ENCODE measurements around the gene FOLR3.
"Not testable (repeated sequence)": the region's sequence is repeated elsewhere in the genome, so short reads cannot be mapped to it uniquely, and the experiment has no call there.

FOLR3 gene

DNA sequence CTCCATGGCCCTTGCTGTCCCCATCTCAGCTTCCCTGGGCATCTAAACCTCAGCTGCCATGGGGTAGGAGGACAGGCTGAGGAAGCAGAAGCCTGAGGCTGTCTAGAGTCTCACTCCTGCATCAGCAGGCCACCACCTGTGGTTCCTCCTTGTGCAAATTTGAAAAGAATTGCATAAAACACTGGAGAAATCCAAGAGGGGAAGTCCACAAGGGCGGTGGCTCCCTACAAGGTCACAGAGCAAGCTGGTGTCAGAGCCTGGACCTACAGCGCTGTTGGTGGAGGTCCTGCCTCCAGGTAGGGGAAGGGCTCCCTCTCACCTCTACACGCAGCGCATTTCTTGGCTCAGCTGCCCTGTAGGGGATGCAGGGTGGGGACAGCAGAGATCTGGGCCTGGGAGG lies at the start of gene FOLR3:
Gene FOLR3, plus strand, starts transcription at position 253 of the 400 bp plus-strand sequence. CDS start 228 bp downstream, outside the sequence.
- DNase-seq, result not testable (repeated sequence)

DNA sequence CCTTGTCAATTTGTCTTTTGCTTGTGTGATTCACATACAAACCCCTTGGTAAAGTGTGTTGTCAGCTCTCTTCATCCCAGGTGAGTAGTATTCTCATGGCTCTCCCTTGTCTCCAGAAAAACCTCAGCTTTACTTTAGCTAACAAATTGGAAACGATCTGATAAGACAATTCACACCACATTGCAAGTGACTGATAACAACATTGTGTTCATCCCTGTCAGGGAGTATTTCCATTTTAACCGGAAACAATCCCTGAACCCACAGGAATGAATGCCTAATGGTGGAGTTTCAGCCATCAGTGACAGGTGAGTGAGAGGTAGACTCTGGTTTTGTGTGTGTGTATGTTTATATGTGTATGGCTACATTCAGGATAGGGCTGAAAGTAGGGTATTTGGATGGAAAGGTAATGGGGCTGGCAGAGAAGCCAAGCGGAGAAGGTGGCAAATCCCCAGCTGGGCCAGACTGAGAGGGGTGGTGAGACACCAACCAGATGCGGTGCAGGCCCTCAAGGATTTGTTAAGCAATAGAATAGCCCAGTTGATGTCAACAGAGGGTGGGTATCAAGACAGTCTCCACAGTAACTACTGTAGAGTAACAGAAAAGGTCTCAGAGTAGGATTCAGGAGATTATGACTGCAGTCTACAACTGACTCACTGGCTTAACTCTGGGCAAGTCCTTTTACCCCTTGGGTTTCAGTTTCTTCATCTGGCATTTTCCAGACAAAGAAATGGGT lies 47.3 kb upstream of the FOLR3 start:
- DNase-seq, result no peak

DNA sequence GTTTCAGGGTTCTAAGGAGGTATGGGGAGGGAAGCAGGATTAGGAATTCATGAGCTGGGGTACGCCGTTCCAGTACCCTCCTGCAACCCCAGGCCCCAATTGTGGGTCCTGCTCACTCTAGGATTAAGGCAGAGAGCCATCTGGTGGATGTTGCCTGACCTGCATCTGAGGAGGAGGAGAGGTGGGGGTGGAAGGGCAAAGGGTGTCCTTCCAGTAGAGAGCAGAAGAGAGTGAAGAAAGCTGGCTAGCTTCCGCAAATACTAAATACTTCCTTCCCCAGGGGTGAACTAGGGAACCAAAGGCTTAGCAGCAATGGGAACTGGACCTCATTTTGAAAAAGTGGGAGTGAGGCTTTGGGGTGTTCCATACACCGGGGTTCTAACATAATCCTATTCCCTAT lies 44.2 kb upstream of the FOLR3 start:
- peak; percentile 77 for DNase-seq

DNA sequence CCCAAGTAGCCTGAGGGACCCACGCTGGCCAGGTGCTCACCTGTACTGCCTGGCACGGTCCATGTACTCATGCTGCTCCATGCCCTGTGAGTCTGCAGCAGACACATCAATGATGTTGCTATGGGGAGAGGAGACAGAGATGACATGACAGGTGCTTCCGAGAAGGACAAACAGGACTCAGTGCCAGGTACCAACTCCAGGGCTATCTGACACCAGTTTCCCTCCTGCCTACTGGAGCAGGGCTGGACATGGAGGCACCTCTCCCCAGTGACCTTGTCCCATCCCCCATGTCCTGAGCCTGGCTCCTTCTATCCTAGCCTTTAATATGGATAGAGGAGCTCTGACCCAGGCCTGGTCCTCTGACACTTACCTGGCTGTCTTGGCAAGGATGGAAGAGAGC lies 36.8 kb upstream of the FOLR3 start:
- DNase-seq, result no peak

DNA sequence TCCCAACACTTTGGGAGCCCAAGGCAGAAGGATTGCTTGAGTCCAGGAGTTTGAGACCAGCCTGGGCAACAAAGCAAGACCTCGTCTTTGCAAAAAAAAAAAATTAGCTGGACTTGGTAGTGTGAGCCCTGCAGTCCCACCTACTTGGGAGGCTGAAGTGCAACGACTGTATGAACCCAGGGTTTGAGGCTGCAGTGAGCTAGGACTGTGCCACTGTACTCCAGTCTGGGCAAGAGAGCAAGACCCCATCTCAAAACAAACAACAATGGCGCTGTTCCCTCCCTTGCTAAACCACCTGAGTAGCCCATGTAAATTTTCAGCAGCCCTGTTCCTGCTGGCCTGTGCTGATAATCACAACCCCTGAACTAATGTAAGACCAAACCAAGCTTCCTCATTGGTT lies 35.5 kb upstream of the FOLR3 start:
- DNase-seq, result no peak

DNA sequence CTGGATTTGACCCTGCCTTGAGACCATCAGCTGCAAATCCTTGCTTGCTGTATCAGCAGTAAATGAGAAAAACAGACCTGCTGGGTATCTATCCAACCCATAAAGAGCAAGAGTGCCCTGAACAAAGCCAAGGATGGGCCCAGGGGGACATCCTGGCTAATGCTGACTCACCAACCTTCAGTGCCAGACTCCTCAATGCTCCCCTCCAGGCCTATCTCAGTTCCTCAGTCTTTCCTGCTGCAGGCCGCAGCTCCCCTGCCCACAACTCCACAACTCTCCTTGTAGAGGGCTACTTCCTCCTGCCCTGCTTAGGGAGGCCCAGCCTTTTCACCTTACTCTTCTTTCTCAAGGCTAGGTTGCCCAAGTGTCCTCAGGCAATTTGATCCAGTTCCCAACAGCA lies 35.1 kb upstream of the FOLR3 start:
- no peak for DNase-seq

DNA sequence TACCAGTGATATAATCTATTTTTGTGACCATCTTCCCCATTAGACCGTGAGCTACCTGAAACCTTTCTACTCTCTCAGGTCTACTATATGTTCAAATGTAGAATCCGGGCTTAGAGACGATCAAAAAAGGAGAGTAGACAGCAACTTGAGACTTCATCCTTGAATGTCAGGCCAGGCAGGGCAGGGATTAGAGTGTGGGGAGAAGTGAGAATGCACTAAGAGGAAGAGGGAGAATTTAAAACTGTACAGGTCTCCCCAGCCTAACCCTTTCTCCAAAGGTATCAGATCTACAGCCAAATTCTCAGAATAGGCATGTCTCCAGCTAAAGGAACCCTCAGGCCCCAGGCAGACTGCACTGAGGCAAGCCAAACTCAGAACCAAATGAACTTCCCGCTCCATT lies 33.4 kb upstream of the FOLR3 start:
- DNase-seq, result no peak

DNA sequence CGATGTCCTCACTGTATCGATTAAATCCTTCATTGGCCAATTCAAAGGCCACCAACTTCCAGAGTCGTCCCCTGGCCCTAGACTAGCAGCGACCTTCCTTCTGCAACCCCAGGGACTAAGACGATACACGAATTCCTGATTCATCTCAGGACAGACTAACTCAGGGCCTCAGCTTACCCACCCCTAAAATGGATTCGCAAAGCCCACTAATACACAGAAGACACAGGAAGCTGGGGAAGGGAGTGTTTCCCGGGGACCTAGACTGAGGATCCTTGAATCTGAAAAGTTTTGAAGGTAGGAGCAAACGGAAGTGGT lies 32.9 kb upstream of the FOLR3 start:
- DNase-seq, result no peak

DNA sequence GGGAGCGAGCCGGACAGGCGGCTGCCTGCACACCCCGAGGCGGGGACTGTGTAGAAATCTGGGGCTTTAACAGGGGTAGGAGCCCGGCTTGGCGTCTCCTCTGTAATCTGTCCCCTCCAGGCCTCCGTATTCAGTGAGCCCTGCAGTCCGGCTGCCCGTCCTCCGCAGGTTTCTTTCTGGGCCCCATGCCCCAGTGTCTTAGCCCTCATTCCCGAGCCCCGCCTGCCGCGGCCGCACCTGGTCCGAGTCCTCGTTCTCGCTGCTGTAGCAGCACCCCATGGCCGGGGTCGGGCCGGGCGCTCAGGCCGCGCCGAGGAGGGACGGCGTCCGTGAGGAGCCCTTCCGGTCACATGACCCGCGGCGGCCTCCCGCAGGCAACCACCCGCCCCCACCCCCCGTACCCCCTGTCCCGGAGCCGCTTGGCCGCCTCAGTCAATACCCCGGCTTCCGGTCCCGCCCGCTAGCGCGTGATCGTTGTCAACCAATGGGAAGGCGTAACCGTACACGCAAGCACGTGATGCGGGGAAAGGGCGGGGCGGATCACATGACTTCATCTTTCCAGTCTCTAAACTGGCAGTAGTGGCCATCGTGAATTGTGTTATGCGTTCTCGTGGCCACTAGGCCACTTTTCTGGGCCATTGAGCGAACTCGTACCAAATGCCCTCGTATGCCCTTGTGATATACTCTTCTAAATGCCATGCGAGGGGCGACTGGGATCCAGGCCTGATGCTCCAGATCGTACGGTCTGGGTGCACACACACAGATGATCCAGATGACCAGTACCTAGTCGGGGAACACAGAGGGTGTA lies 32.4 kb upstream of the FOLR3 start, which contains the start of gene LAMTOR1:
Gene LAMTOR1, minus strand, starts transcription at position 352 of the 808 bp plus-strand sequence. Its CDS starts 73 bp downstream, at position 279.
- DNase-seq, result peak; percentile 99

DNA sequence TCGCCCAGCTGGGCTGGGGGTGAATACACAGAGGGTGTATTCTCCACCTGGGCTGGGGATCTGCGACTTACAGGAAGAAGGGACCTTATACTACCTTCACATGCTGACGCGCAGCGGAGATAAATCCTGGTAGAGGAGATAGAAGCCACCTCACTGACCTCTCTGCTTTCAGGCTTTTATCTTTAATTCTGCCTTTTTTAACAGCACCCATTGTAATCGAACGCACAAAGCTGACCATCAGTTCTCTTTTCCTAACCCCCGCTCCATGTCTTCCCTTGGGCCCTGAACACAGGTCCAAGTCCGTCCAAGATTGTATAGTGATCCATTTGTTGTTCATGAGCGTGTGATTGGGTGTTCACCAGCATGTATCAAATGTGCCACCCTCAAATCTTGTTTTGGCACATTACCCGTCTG lies 31.8 kb upstream of the FOLR3 start:
- DNase-seq, result no peak

DNA sequence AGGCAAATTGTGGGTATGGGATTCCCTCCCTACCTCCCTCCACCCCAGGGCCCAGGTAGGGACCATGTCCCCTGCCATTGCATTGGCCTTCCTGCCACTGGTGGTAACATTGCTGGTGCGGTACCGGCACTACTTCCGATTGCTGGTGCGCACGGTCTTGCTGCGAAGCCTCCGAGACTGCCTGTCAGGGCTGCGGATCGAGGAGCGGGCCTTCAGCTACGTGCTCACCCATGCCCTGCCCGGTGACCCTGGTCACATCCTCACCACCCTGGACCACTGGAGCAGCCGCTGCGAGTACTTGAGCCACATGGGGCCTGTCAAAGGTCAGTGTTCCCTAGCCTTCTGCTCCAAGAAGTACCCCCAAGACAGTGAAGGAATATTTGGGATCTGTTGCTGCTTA lies 29.6 kb upstream of the FOLR3 start, which contains the start of gene TOMT:
Gene TOMT, plus strand, starts transcription at position 37 of the 400 bp plus-strand sequence. Its CDS starts 28 bp downstream, at position 65.
- DNase-seq, result no peak

DNA sequence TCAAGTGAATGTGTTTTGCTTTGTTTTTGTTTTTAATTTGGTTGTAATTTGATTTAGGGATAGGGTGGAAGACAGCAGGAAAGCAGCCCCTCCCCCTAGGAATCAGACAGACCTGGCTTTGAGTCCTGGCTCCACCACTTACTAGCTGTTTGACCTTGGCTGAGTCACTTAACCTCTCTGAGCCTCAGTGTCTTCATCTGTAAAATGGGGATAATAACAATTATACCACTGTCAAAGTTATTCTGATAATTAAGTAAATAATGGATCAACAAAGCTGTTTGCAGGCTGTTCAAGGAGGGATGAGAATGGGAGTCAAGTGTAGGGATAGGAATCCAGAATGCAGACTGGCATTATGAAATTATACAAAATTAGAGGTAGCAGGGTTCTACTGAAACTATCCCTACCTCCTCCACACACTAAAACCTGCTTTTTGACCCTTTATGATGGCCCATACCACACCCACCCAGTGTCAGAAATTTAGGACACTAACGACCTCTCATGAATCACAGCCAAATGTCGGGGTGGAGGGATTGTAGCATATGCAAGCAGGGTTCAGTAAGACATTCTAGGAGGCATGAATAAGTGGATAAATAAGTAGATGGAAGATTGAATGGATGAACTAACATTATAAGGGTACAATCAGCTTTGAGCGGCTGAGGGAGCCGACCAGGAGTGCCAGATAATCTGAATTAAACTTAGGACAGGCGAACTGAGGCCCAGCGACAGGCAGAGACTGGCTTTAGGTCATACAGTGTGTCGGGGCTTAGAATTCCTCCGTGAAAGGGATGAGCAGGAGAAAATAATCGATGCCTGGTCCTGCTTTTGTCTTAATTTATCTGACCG lies 24.0 kb upstream of the FOLR3 start:
- DNase-seq, result no peak

DNA sequence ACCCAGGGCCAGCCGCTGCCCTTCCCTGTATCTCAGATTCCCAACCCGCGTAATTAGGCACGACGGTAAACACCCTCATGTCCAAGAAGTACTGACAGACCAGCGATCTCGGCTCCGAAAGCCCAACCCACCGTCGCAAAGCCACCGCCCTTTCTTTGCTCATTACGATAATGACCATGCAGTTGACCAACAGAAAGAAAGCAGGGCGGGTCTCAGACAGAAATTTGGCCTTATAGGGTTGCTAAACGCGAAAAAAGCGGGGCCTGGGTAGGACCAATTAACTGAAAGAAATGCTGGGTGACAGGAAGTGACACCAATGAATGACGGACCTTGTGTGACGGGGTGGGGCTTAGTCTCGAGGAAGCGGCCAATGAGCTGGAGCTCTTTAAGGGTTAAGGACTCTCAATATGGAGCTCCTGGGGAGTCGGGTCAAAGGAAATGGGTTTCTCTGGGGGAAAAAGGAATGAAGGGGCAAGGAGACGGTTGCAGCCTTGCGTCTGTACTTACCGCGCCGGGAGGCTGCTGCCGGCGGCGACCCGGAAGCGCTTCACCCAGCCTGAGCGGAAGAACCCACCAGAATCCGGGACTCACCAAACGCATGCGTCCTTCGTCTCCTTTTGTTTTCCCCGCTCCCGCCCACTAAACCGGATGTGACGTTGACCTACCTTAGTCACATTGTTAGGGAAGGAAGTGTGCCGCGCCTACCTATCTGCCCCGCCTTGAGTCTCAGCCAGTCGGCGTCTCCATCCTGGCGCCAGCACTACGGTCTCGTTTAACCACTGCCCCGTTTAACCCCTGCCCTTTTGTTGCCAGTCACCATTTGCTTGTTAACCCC lies 23.2 kb upstream of the FOLR3 start, which contains the start of gene ANAPC15:
Gene ANAPC15, minus strand, starts transcription at position 553 of the 835 bp plus-strand sequence. CDS start 1,419 bp downstream, outside the sequence.
- DNase-seq, result peak; percentile 99

DNA sequence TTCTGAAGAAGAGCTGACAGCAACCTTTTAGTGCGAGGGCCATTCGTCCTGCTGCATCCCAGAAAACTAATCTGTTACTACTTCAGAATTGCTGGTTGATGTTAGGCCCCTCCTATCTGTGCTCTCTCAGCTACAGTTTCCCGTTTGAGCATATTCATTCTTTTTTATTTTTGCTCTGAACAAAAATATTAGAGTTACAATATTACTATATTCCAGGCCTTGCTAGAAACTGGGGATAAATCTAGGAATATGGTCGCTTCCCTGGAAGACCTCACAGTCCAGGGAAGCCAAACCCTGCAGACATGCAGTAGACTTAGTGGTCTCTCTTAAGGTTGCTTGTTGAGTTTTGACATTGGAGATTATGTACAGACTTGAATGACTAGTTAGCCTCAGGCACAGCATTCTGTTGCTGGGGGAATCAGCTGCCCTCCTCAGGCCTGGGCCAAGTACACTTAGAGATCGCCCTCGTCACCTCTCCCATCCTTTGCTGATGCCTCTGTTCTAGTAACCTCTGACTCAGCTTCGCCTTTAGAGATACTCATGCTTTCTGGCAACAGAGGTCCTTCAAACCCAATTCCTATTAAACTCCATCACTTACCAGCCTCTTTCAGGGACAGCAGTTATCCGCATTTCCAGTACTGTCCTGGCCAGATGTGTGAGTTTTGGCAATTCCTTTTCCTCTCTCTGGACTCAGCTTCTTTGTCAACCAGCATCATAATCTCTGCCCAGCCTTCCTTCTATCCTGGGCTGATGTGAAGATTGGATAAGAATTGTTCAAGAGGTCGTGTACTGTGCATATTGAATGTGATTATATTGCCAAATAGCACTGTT lies 22.3 kb upstream of the FOLR3 start:
- no peak for DNase-seq

DNA sequence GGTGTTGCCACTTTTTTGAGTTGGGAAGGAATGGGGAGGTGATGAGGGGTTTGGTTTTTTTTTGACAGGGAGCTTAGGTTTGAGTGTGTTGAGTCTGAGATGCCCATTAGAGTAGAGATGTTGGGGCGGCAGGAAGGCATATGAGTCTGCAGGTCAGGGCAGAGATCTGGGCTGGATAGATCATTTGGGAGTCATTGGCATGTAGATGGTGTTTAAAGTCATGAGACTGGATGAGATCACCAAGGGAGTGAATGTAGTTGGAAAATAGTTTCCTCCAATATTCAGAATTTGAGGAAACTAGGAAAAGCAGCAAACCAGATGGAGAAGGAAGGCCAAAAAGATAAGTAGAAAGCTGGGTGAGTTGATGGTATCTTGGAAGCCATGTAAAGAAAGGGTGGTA lies 21.0 kb upstream of the FOLR3 start:
- no peak for DNase-seq

DNA sequence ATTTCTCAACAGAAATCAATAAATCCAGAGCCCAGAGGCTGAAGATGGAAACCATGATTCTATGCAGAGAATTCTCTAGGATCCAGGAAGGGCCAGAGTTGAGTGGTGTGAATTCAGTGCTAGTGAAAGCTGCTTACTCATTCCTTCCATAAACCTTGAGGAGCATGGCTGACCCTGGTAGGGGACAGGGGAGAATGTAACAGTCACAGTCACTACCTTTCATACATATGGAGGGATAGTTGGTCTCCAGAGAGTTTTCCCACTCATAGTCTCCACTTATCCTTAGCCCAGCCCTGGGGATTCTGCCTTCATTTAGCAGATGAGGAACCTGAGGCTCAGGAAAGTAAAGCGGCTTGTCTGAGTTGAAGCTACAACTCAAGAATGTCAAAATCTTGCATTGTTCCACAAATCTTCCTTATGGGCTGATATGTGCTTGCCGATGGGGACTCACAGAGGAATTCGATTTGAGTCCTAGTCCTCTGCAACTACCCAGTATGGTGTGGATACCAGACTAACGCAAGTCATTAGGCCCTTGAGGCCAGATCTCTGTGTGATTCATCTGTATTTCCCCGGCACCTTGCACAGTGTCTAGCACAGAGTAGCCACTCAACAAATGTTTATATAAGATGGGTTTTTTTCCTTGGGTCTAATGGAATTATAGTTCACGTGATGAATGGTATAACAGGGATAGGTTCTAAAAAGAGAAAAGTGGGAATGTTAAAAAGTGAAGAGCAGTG lies 19.3 kb upstream of the FOLR3 start:
- DNase-seq, result no peak

DNA sequence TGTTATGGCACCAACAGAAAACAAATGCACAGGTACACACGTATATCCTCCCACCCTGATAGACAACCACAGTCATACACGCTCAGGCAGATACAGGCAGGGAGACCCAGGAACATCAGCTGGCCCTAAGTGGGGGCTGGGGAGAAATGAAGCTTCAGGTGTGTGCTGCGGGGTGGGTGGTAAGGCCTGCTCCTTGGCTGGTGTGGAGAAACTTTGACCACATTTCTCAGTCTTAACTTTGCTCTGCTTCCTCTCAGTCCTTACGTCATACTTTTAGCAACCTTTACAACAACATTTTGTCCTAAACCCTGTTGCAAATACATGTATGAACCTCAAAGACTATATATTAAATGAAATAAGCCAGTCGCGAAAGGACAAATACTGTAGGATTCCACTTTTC lies 16.3 kb upstream of the FOLR3 start:
- DNase-seq, result no peak

DNA sequence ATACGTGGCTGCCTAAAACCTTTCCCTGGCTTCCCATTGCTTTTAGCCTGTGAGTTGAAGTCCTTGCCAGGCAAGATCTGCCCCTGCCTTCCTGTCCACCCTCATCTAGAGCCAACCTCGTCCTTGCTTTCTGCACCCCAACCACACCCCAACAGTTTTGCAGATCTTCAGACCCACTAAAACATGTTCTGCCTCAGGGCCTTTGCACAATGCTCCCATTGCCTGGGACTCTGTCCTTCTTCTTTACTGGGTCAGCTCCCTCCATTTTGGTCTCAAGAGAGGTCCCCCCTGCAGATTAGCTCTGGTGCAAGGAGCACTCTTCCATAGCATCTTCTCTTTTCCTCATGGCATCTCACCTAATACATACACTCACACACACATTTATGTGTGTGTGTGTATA lies 14.6 kb upstream of the FOLR3 start:
- no peak for DNase-seq

DNA sequence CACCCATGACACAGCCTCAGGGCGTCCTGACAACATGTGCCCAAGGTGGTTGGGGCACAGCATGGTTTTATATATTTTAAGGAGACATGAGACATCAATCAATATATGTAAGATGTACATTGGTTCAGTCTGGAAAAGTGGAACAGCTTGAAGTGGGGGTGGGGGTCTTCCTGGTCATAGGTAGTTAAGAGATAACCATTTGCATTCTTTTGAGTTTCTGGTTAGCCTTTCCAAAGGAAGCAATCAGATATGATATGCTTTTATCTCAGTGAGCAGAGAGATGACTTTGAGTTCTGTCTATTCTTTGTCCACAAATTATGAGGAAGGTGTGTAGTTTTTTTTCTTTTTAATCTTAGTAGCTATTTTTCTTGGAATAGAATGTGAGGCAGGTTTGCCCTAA lies 12.9 kb upstream of the FOLR3 start:
- DNase-seq, result no peak

DNA sequence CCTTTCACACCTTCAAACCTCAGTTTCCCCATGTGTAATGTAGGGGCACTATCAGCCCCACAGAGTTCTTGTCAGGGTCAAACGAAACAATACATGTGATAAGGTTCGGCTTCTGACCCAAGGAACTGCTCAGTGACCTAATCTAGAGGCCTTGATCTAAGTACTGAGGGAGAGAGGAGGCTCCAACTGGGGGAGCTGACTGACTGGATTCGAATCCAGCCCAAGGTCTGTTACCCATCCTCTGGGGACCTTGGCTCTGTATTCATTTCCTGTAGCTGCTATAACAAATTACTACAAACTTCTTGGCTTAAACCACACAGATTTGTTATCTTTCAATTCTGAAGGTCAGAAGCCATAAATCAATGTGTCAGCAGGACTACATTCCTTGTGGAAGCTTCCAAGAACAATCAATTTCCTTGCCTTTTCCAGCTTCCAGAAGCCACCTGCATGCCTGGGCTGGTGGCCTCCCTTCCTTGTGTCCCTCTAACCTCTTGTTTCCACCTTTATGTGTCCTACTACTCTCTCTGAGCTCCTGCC lies 12.3 kb upstream of the FOLR3 start:
- DNase-seq, result no peak
